CD14-positive monocyte (primary cell): ENCODE measurements around the gene ARPC1A. TPM values are rescaled to one million over a fixed set of nuclear protein-coding genes. Genes with fewer than 3 reads are reported as not detected.
"Not testable (repeated sequence)": the region's sequence is repeated elsewhere in the genome, so short reads cannot be mapped to it uniquely, and the experiment has no call there.

ENCODE experiments used
- DNase-seq, 3 donors: peaks; one replicate each; pipeline ENCODE4 v3.0.0-alpha.2; 2011 to 2022
- H2AFZ ChIP-seq: 2 replicates; pipeline ENCODE4 v1.6.0; 2012; ENCODE audit warnings: mild to moderate bottlenecking, low read depth, low read length, inconsistent platforms; ENCODE audit not compliant: insufficient read depth, poor library complexity, severe bottlenecking
- H3K27ac ChIP-seq, 2 donors: 1 replicate in 1 of 2; 2 replicates in 1 of 2; pipeline ENCODE4 v1.5.1; 2012 to 2013; ENCODE audit warnings: low read length in 2 of 2, control low read depth in 1 of 2, inconsistent platforms in 1 of 2, low read depth in 1 of 2, mild to moderate bottlenecking in 1 of 2
- H3K27me3 ChIP-seq, 2 donors: one replicate each; pipeline versions ENCODE4 v1.6.0 to v1.6.1; 2011 to 2013; ENCODE audit warnings: low read length in 2 of 2; ENCODE audit not compliant: control insufficient read depth in 2 of 2, insufficient read depth in 2 of 2
- H3K36me3 ChIP-seq, 2 donors: replicated peaks in 1 of 2; 1 replicate in 1 of 2; 2 replicates in 1 of 2; pipeline versions ENCODE4 v1.5.1 to v1.6.1; 2012 to 2013; ENCODE audit warnings: low read length in 2 of 2, control low read depth in 1 of 2, inconsistent platforms in 1 of 2, mild to moderate bottlenecking in 1 of 2; ENCODE audit not compliant: insufficient read depth in 2 of 2, control insufficient read depth in 1 of 2
- H3K4me1 ChIP-seq, 2 donors: 1 replicate in 1 of 2; 2 replicates in 1 of 2; pipeline versions ENCODE4 v1.5.1 to v1.6.1; 2012 to 2013; ENCODE audit warnings: low read length in 2 of 2, control low read depth in 1 of 2, inconsistent platforms in 1 of 2, mild to moderate bottlenecking in 1 of 2, moderate library complexity in 1 of 2; ENCODE audit not compliant: insufficient read depth in 2 of 2, control insufficient read depth in 1 of 2
- H3K4me2 ChIP-seq: replicated peaks from 2 replicates; pipeline ENCODE3; 2012; ENCODE audit warnings: low read length, moderate library complexity, mild to moderate bottlenecking; ENCODE audit not compliant: poor library complexity, severe bottlenecking; ENCODE audit errors: extremely low read depth
- H3K4me3 ChIP-seq, 3 experiments: fragments of 200-600 bp in 1 of 3; sonication (generic) in 1 of 3; replicated peaks in 1 of 3; 1 replicate in 2 of 3; 2 replicates in 1 of 3; pipeline ENCODE4 v1.5.1; 2011 to 2013; ENCODE audit warnings: low read length in 3 of 3, mild to moderate bottlenecking in 3 of 3, control low read depth in 2 of 3, low read depth in 2 of 3, inconsistent platforms in 1 of 3, moderate library complexity in 1 of 3
- H3K79me2 ChIP-seq: 2 replicates; pipeline ENCODE4 v1.6.0; 2012; ENCODE audit warnings: mild to moderate bottlenecking, control low read depth, inconsistent platforms, low read length, moderate library complexity; ENCODE audit not compliant: insufficient read depth
- H3K9ac ChIP-seq: 2 replicates; pipeline ENCODE4 v1.6.0; 2017; ENCODE audit warnings: low read length, mild to moderate bottlenecking; ENCODE audit not compliant: insufficient read depth, poor library complexity, severe bottlenecking
- H3K9me3 ChIP-seq, 2 donors: replicated peaks in 1 of 2; 1 replicate in 1 of 2; 2 replicates in 1 of 2; pipeline versions ENCODE4 v1.5.1 to v1.6.1; 2012 to 2013; ENCODE audit warnings: low read length in 2 of 2, control low read depth in 1 of 2; ENCODE audit not compliant: control insufficient read depth in 1 of 2, insufficient read depth in 1 of 2
- H4K20me1 ChIP-seq: 2 replicates; pipeline ENCODE4 v1.6.0; 2012; ENCODE audit warnings: mild to moderate bottlenecking, low read length, control low read depth, moderate library complexity; ENCODE audit not compliant: insufficient read depth
- H3K27ac Mint-ChIP-seq, 7 donors: one replicate each; pipeline ENCODE4 v1.8.0; 2020; ENCODE audit warnings: mild to moderate bottlenecking in 7 of 7, mixed read lengths in 7 of 7, moderate library complexity in 6 of 7, inconsistent platforms in 2 of 7
- H3K27me3 Mint-ChIP-seq, 3 donors: one replicate each; pipeline ENCODE4 v1.8.0; 2021 to 2022; ENCODE audit warnings: low read depth in 3 of 3, mild to moderate bottlenecking in 3 of 3, mixed read lengths in 3 of 3, moderate library complexity in 3 of 3, inconsistent platforms in 1 of 3
- H3K36me3 Mint-ChIP-seq, 2 donors: one replicate each; pipeline ENCODE4 v1.8.0; 2020; ENCODE audit warnings: mixed read lengths in 2 of 2, inconsistent platforms in 1 of 2, mild to moderate bottlenecking in 1 of 2
- H3K4me1 Mint-ChIP-seq: one replicate; pipeline ENCODE4 v1.8.0; 2020; ENCODE audit warnings: mild to moderate bottlenecking, mixed read lengths
- H3K4me3 Mint-ChIP-seq, 2 donors: one replicate each; pipeline ENCODE4 v1.8.0; 2020; ENCODE audit warnings: mild to moderate bottlenecking in 2 of 2, mixed read lengths in 2 of 2, moderate library complexity in 1 of 2
- H3K9me3 Mint-ChIP-seq, 7 donors: one replicate each; pipeline ENCODE4 v1.8.0; 2020 to 2022; ENCODE audit warnings: mixed read lengths in 7 of 7, mild to moderate bottlenecking in 6 of 7, moderate library complexity in 6 of 7, inconsistent platforms in 2 of 7
- WGBS: methylation state at CpG from one replicate; pipeline ENCODE4 v1.1.5; 2013; ENCODE audit warnings: missing lambda C conversion rate; ENCODE audit not compliant: insufficient coverage; 5-methylcytosine and 5-hydroxymethylcytosine counted together
- intact Hi-C, 2 donors: fragments of 100-400 bp; cut with micrococcal nuclease; formaldehyde crosslinking; loops; one replicate each; pipeline versions ENCODE4 v1.15.0 to v1.15.1; 2023
- polyA plus RNA-seq, 3 donors: library from polyadenylated mRNA; depleted of rRNA in 1 of 3; unstranded in 2 of 3; stranded (reverse) in 1 of 3; fragments of 300-500 nt in 2 of 3; fragments of >200 nt in 1 of 3; fragmentation: Illumina TruSeq in 2 of 3; gene quantifications; 1 replicate in 2 of 3; 2 replicates in 1 of 3; pipeline ENCODE4 v1.2.3, GENCODE V29; 2012 to 2021
- TF ChIP-seq, protein P1 (sequence below): fragments of 200-600 bp; IDR thresholded peaks from one replicate; pipeline ENCODE4 v1.8.0; 2022; ENCODE audit warnings: antibody characterized with exemption, mild to moderate bottlenecking

The ARPC1A gene
- polyA plus RNA-seq, 3 donors: 71.7 to 107 (median 104) TPM

DNA sequence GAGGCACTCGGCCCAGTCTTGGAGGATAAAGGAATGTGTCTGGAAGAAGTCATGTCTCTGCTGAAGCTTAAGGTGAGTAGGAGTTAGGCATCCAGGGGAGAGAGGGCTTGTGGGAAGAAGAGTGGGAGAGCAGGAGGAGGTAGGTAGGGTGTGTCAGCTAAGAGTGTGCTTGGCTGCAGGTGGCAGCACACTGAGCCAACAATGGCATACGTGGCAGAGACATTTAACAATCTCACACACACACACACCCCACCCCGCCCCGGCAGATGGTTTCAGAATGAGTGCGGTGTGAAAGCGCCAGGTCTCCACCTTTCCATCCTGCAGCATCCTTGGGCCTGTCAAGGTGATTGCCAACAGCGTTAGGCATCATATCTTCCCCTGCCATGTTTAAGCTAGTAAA lies 11.2 kb upstream of the ARPC1A start:
- Histone ChIP-seq H3K4me3 (no peak overlapping the region), H2AFZ (no peak overlapping the region), H3K9ac (no peak overlapping the region), H3K4me2 (no peak overlapping the region), H4K20me1 (no peaks in the 10 kb centered on the region), H3K9me3 (peaks cover 0 to 10% of the 10 kb centered on the region in 2 donors), H3K27ac (no peak overlapping the region), H3K27me3 (no peaks in the 10 kb centered on the region), H3K36me3 (no peaks in the 10 kb centered on the region), H3K4me1 (peaks cover 4 to 6% of the 10 kb centered on the region in 2 donors), H3K79me2 (no peaks in the 10 kb centered on the region)
- Mint-ChIP-seq H3K9me3 (peaks cover 0 to 11% (median 4%) of the 10 kb centered on the region in 7 donors), H3K4me3 (no peak overlapping the region), H3K36me3 (no peaks in the 10 kb centered on the region), H3K27ac (no peak overlapping the region), H3K4me1 (peaks cover 2% of the 10 kb centered on the region), H3K27me3 (peaks cover 3 to 7% (median 4%) of the 10 kb centered on the region in 3 donors)
- 100% methylated on average over 5 of the region's 7 CpGs for WGBS
- no peak for DNase-seq
- TF ChIP-seq, protein P1, sequence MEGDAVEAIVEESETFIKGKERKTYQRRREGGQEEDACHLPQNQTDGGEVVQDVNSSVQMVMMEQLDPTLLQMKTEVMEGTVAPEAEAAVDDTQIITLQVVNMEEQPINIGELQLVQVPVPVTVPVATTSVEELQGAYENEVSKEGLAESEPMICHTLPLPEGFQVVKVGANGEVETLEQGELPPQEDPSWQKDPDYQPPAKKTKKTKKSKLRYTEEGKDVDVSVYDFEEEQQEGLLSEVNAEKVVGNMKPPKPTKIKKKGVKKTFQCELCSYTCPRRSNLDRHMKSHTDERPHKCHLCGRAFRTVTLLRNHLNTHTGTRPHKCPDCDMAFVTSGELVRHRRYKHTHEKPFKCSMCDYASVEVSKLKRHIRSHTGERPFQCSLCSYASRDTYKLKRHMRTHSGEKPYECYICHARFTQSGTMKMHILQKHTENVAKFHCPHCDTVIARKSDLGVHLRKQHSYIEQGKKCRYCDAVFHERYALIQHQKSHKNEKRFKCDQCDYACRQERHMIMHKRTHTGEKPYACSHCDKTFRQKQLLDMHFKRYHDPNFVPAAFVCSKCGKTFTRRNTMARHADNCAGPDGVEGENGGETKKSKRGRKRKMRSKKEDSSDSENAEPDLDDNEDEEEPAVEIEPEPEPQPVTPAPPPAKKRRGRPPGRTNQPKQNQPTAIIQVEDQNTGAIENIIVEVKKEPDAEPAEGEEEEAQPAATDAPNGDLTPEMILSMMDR: no peak
- intact Hi-C loops: no loop called here

DNA sequence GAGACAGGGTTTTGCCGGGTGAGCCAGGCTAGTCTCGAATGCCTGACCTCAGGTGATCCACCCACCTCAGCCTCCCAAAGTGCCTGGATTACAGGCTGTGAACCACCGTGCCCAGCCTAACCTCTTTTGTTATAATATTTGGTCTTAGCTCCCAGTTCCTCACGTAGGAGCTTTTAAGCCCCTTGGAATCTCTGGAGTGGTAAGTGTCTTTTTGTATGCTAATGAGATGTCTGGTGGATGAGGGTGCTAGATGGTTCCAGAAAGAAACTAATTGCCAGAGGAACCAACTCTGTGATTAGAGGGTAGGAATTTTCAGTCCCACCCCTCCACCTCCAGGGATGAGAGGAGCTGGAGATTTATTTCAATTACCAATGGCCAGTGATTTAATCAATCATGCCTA lies 5.3 kb upstream of the ARPC1A start:
- DNase-seq: no peak
- H3K9ac ChIP-seq: no peak overlapping the region
- intact Hi-C loops: loop anchor here in 1 of 2 donors (10.0 kb wide), 1 partner anchor 446 kb away; the partner anchor contains the start of genes TMEM130 and TRRAP
- 100% methylated on average over 3 of the region's 4 CpGs for WGBS
- H3K27me3 ChIP-seq: no peaks in the 10 kb centered on the region
- Mint-ChIP-seq H3K4me3 (peak overlapping the region in 1 of 2 donors; percentile 12), H3K9me3 (no peaks in the 10 kb centered on the region), H3K4me1 (peaks cover 7% of the 10 kb centered on the region), H3K27me3 (peaks cover 2 to 4% (median 3%) of the 10 kb centered on the region in 3 donors), H3K27ac (peak overlapping the region in 1 of 7 donors; percentile 26), H3K36me3 (no peaks in the 10 kb centered on the region)
- H3K79me2 ChIP-seq: peaks cover 7% of the 10 kb centered on the region
- H3K27ac ChIP-seq: no peak overlapping the region
- H2AFZ ChIP-seq: no peak overlapping the region
- H4K20me1 ChIP-seq: no peaks in the 10 kb centered on the region
- H3K4me3 ChIP-seq: no peak overlapping the region
- TF ChIP-seq, protein P1: no peak
- H3K4me1 ChIP-seq: peaks cover 7 to 8% of the 10 kb centered on the region in 2 donors
- no peak overlapping the region for H3K4me2 ChIP-seq
- no peaks in the 10 kb centered on the region for H3K9me3 ChIP-seq
- no peaks in the 10 kb centered on the region for H3K36me3 ChIP-seq

DNA sequence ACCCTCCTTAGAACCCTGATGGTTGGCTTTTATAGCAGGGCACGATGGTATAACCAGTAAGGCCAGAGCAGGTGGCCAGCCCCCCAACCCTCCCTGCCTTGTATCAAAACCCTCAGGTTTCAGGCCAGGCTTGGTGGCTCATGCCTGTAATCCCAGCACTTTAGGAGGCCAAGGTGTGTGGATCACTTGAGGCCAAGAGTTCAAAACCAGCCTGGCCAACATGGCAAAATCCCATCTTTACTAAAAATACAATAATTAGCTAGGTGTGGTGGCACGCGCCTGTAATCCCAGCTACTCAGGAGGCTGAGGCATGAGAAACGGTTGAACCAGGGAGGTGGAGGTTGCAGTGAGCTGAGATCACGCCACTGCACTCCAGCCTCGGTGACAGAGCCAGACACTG lies 3.0 kb upstream of the ARPC1A start:
- Histone ChIP-seq H4K20me1 (peaks cover 15% of the 10 kb centered on the region), H3K79me2 (peaks cover 28% of the 10 kb centered on the region), H3K4me1 (peaks cover 20 to 25% of the 10 kb centered on the region in 2 donors)
- H3K27me3 ChIP-seq, H3K4me3 ChIP-seq, H3K4me3 Mint-ChIP-seq, H3K9me3 ChIP-seq, H3K27ac Mint-ChIP-seq, H3K27me3 Mint-ChIP-seq, DNase-seq, H3K36me3 ChIP-seq, H3K9ac ChIP-seq, H3K36me3 Mint-ChIP-seq, H2AFZ ChIP-seq, H3K9me3 Mint-ChIP-seq, H3K27ac ChIP-seq, H3K4me2 ChIP-seq: not testable (repeated sequence)
- intact Hi-C loops: loop anchor here in 1 of 2 donors (10.0 kb wide), 1 partner anchor 448 kb away; the partner anchor contains the start of genes TMEM130 and TRRAP
- peaks cover 21% of the 10 kb centered on the region for H3K4me1 Mint-ChIP-seq
- 100% methylated on average over 1 of the region's 6 CpGs for WGBS
